ENCODE measurements around the gene RAN. TPM values are rescaled to one million over a fixed set of nuclear protein-coding genes. Genes with fewer than 3 reads are reported as not detected.
"Not testable (repeated sequence)": the region's sequence is repeated elsewhere in the genome, so short reads cannot be mapped to it uniquely, and the experiment has no call there.

RAN gene
- total RNA-seq, 1 experiment from 2014 or later, result 2,323 TPM

- DNase-seq (ENCODE audit: extremely low read depth, low read depth), result not testable (repeated sequence)
Observed at GRCh38 chr12:130848785-130849305, 23.0 kb upstream of the RAN start.

- no peak for DNase-seq (ENCODE audit: extremely low read depth, low read depth)
Observed at GRCh38 chr12:130849561-130850417, 22.1 kb upstream of the RAN start.

- DNase-seq (ENCODE audit: extremely low read depth, low read depth), result no peak
Observed at GRCh38 chr12:130850418-130851021, 21.3 kb upstream of the RAN start.

- DNase-seq (ENCODE audit: extremely low read depth, low read depth), result no peak
Observed at GRCh38 chr12:130856088-130856487, 15.8 kb upstream of the RAN start.

GRCh38 chr12:130858084-130858483 lies 13.8 kb upstream of the RAN start:
- DNase-seq (ENCODE audit: extremely low read depth, low read depth), result no peak

GRCh38 chr12:130859161-130859560 lies 12.7 kb upstream of the RAN start:
- DNase-seq (ENCODE audit: extremely low read depth, low read depth), result no peak

GRCh38 chr12:130860311-130860710 lies 11.6 kb upstream of the RAN start:
- no peak for DNase-seq (ENCODE audit: extremely low read depth, low read depth)

- no peak for DNase-seq (ENCODE audit: extremely low read depth, low read depth)
Observed at GRCh38 chr12:130862161-130862560, 9.7 kb upstream of the RAN start.

- not testable (repeated sequence) for DNase-seq (ENCODE audit: extremely low read depth, low read depth)
Observed at GRCh38 chr12:130862771-130863170, 9.1 kb upstream of the RAN start.

GRCh38 chr12:130863298-130863697 lies 8.6 kb upstream of the RAN start:
- no peak for DNase-seq (ENCODE audit: extremely low read depth, low read depth)

GRCh38 chr12:130868412-130868811 lies 3.5 kb upstream of the RAN start:
- no peak for DNase-seq (ENCODE audit: extremely low read depth, low read depth)

- peak; percentile 97 for DNase-seq (ENCODE audit: extremely low read depth, low read depth)
Observed at GRCh38 chr12:130870442-130871285, 1.2 kb upstream of the RAN start.

GRCh38 chr12:130872179-130873096 lies 572 bp downstream of the RAN start:
- no peak for DNase-seq (ENCODE audit: extremely low read depth, low read depth)

- no peak for DNase-seq (ENCODE audit: extremely low read depth, low read depth)
Observed at GRCh38 chr12:130873106-130873795, 1.4 kb downstream of the RAN start.

GRCh38 chr12:130873825-130874224 lies 2.0 kb downstream of the RAN start:
- DNase-seq (ENCODE audit: extremely low read depth, low read depth), result no peak

- DNase-seq (ENCODE audit: extremely low read depth, low read depth), result no peak
Observed at GRCh38 chr12:130874696-130875095, 2.8 kb downstream of the RAN start.

- DNase-seq (ENCODE audit: extremely low read depth, low read depth), result no peak
Observed at GRCh38 chr12:130875193-130875592, 3.3 kb downstream of the RAN start.

GRCh38 chr12:130875708-130876107 lies 3.8 kb downstream of the RAN start:
- DNase-seq (ENCODE audit: extremely low read depth, low read depth), result not testable (repeated sequence)

- no peak for DNase-seq (ENCODE audit: extremely low read depth, low read depth)
Observed at GRCh38 chr12:130876297-130876696, 4.4 kb downstream of the RAN start.
